GM19324 (cell line): ENCODE data around the gene TRPC3.
"Not testable (repeated sequence)": the region's sequence is repeated elsewhere in the genome, so short reads cannot be mapped to it uniquely, and the experiment has no call there.

ENCODE experiments used
- ATAC-seq: cut with Tn5 transposase; IDR thresholded peaks from one replicate; pipeline ENCODE4 v1.9.1; 2021; ENCODE audit warnings: mild to moderate bottlenecking, moderate library complexity; ENCODE audit not compliant: unreplicated experiment, low FRiP score

TRPC3 gene

GRCh38 chr4:121950680-121951520 lies 960 bp downstream of the TRPC3 start:
- no peak for ATAC-seq

- ATAC-seq, result peak; percentile 83
These were observed 1.6 kb downstream of the TRPC3 start for GRCh38 chr4:121950212-121950679.

- ATAC-seq, result no peak
These were observed 5.2 kb downstream of the TRPC3 start for GRCh38 chr4:121946644-121947043.

GRCh38 chr4:121943941-121944340 lies 7.9 kb downstream of the TRPC3 start:
- no peak for ATAC-seq

GRCh38 chr4:121939690-121940089 lies 12.2 kb downstream of the TRPC3 start:
- ATAC-seq, result no peak

- ATAC-seq, result no peak
These were observed 13.4 kb downstream of the TRPC3 start for GRCh38 chr4:121938282-121939092.

- ATAC-seq, result no peak
These were observed 15.8 kb downstream of the TRPC3 start for GRCh38 chr4:121936101-121936500.

- no peak for ATAC-seq
These were observed 17.2 kb downstream of the TRPC3 start for GRCh38 chr4:121934635-121935034.

GRCh38 chr4:121932212-121932974 lies 19.5 kb downstream of the TRPC3 start:
- ATAC-seq, result no peak

GRCh38 chr4:121930304-121930703 lies 21.6 kb downstream of the TRPC3 start:
- no peak for ATAC-seq

- ATAC-seq, result no peak
These were observed 23.9 kb downstream of the TRPC3 start for GRCh38 chr4:121927948-121928347.

GRCh38 chr4:121926490-121926889 lies 25.4 kb downstream of the TRPC3 start:
- not testable (repeated sequence) for ATAC-seq

- ATAC-seq, result no peak
These were observed 28.6 kb downstream of the TRPC3 start for GRCh38 chr4:121923306-121923705.

- no peak for ATAC-seq
These were observed 38.2 kb downstream of the TRPC3 start for GRCh38 chr4:121913667-121914066.

GRCh38 chr4:121908346-121908745 lies 43.5 kb downstream of the TRPC3 start:
- ATAC-seq, result no peak

- peak; percentile 80 for ATAC-seq
These were observed 51.5 kb downstream of the TRPC3 start for GRCh38 chr4:121900132-121900983.

- ATAC-seq, result no peak
These were observed 53.7 kb downstream of the TRPC3 start for GRCh38 chr4:121898150-121898549.

GRCh38 chr4:121888134-121888533 lies 63.7 kb downstream of the TRPC3 start:
- ATAC-seq, result no peak

- no peak for ATAC-seq
These were observed 66.7 kb downstream of the TRPC3 start for GRCh38 chr4:121885115-121885514.

GRCh38 chr4:121881158-121881557 lies 70.7 kb downstream of the TRPC3 start:
- no peak for ATAC-seq
